B cell (primary cell): Measurements from ENCODE around the gene CA7. TPM values are rescaled to one million over a fixed set of nuclear protein-coding genes. Genes with fewer than 3 reads are reported as not detected.

Experiments used
- ATAC-seq: fragments of 200-7000 bp; cut with Tn5 transposase; one replicate; pipeline ENCODE4 v1.10.0; 2021; ENCODE audit warnings: low read depth, mild to moderate bottlenecking, moderate number of reproducible peaks, moderate library complexity
- CTCF ChIA-PET: fragments of 350-600 bp; sonication (Branson Sonifier 250); formaldehyde crosslinking; loops from one replicate; lab custom pipeline; 2021; ENCODE audit warnings: antibody characterized with exemption, inconsistent platforms; lab: Charles Lee
- POLR2A ChIA-PET: fragments of 350-600 bp; sonication (Branson Sonifier 250); formaldehyde crosslinking; loops from one replicate; lab custom pipeline; 2021; ENCODE audit warnings: antibody characterized with exemption; lab: Charles Lee
- DNase-seq: peaks from one replicate; pipeline ENCODE4 v3.0.0; 2013
- H2AFZ ChIP-seq: 2 replicates; pipeline ENCODE4 v1.6.1; 2012; ENCODE audit warnings: mild to moderate bottlenecking, low read depth, low read length; ENCODE audit not compliant: insufficient read depth, poor library complexity, severe bottlenecking
- H3K27ac ChIP-seq, 2 donors: 1 replicate in 1 of 2; 2 replicates in 1 of 2; pipeline ENCODE4 v1.5.1; 2012 to 2013; ENCODE audit warnings: low read length in 2 of 2, mild to moderate bottlenecking in 2 of 2, moderate library complexity in 1 of 2
- H3K27me3 ChIP-seq, 4 experiments: fragments of 200-600 bp in 1 of 4; sonication (generic) in 1 of 4; replicated peaks in 1 of 4; 1 replicate in 2 of 4; 2 replicates in 2 of 4; pipeline versions ENCODE4 v1.6.1 to v1.7.0; 2013 to 2016; ENCODE audit warnings: low read length in 3 of 4, mild to moderate bottlenecking in 2 of 4, mixed read lengths in 1 of 4, moderate library complexity in 1 of 4; ENCODE audit not compliant: insufficient read depth in 4 of 4, control insufficient read depth in 3 of 4; ENCODE audit errors: control extremely low read depth in 1 of 4
- H3K36me3 ChIP-seq, 2 experiments: replicated peaks in 1 of 2; 1 replicate in 1 of 2; 2 replicates in 1 of 2; pipeline versions ENCODE4 v1.6.1 to v1.7.1; 2013; ENCODE audit warnings: low read length in 1 of 2; ENCODE audit not compliant: insufficient read depth in 2 of 2, control insufficient read depth in 1 of 2; ENCODE audit errors: control extremely low read depth in 1 of 2, extremely low read depth in 1 of 2
- H3K4me1 ChIP-seq, 2 donors: fragments of 200-600 bp in 1 of 2; sonication (generic) in 1 of 2; 1 replicate in 1 of 2; 2 replicates in 1 of 2; pipeline versions ENCODE4 v1.5.1 to v1.6.1; 2013 to 2017; ENCODE audit warnings: low read length in 2 of 2; ENCODE audit not compliant: control insufficient read depth in 2 of 2, insufficient read depth in 2 of 2
- H3K4me2 ChIP-seq: replicated peaks from 2 replicates; pipeline ENCODE3; 2012; ENCODE audit warnings: mild to moderate bottlenecking, low read depth, low read length; ENCODE audit not compliant: poor library complexity, severe bottlenecking
- H3K4me3 ChIP-seq, 5 experiments: fragments of 200-600 bp in 1 of 5; sonication (generic) in 1 of 5; 1 replicate in 3 of 5; 2 replicates in 2 of 5; pipeline versions ENCODE4 v1.5.1 to v1.7.0; 2011 to 2016; ENCODE audit warnings: low read length in 4 of 5, mild to moderate bottlenecking in 4 of 5, low read depth in 2 of 5, control low read depth in 1 of 5, moderate library complexity in 1 of 5; ENCODE audit not compliant: insufficient read depth in 1 of 5; ENCODE audit errors: control extremely low read depth in 1 of 5, extremely low read depth in 1 of 5
- H3K79me2 ChIP-seq: fragments of 200-600 bp; sonication (generic); one replicate; pipeline ENCODE4 v1.6.0; 2016; ENCODE audit warnings: low read length; ENCODE audit not compliant: control insufficient read depth, insufficient read depth
- H3K9ac ChIP-seq: fragments of 200-600 bp; sonication (generic); 2 replicates; pipeline ENCODE4 v1.6.1; 2017; ENCODE audit warnings: mild to moderate bottlenecking, low read length, moderate library complexity
- H3K9me3 ChIP-seq, 3 donors: one replicate each; pipeline versions ENCODE4 v1.6.1 to v1.7.1; 2013; ENCODE audit warnings: low read length in 2 of 3; ENCODE audit not compliant: control insufficient read depth in 2 of 3, insufficient read depth in 1 of 3; ENCODE audit errors: control extremely low read depth in 1 of 3
- H4K20me1 ChIP-seq: 2 replicates; pipeline ENCODE4 v1.6.0; 2012; ENCODE audit warnings: mild to moderate bottlenecking, low read length; ENCODE audit not compliant: insufficient read depth, control insufficient read depth, poor library complexity, severe bottlenecking
- H3K27ac Mint-ChIP-seq: one replicate; pipeline ENCODE4 v1.8.0; 2021; ENCODE audit warnings: mixed read lengths
- H3K27me3 Mint-ChIP-seq: one replicate; pipeline ENCODE4 v1.8.0; 2021; ENCODE audit warnings: mixed read lengths
- H3K4me1 Mint-ChIP-seq: one replicate; pipeline ENCODE4 v1.8.0; 2021; ENCODE audit warnings: mixed read lengths
- H3K4me3 Mint-ChIP-seq: one replicate; pipeline ENCODE4 v1.8.0; 2021; ENCODE audit warnings: mixed read lengths
- H3K9me3 Mint-ChIP-seq: one replicate; pipeline ENCODE4 v1.8.0; 2022; ENCODE audit warnings: mixed read lengths; ENCODE audit not compliant: insufficient read depth
- CTCF ChIP-seq: fragments of 200-600 bp; IDR thresholded peaks from one replicate; pipeline ENCODE4 v1.8.0; 2022; ENCODE audit warnings: antibody characterized with exemption, mild to moderate bottlenecking
- EZH2 ChIP-seq: IDR thresholded peaks from 2 replicates; pipeline ENCODE4 v1.6.1; 2012; ENCODE audit warnings: borderline replicate concordance, low read depth, mild to moderate bottlenecking, moderate library complexity, low read length; ENCODE audit not compliant: insufficient read depth, poor library complexity, severe bottlenecking
- WGBS: methylation state at CpG from one replicate; pipeline ENCODE4 v1.1.5; 2013; ENCODE audit warnings: missing lambda C conversion rate; ENCODE audit not compliant: insufficient coverage; 5-methylcytosine and 5-hydroxymethylcytosine counted together
- intact Hi-C: fragments of 100-400 bp; cut with micrococcal nuclease; formaldehyde crosslinking; loops from one replicate; pipeline ENCODE4 v1.10.0; 2022
- polyA plus RNA-seq: library from polyadenylated mRNA; depleted of rRNA; stranded (reverse); fragments of >200 nt; gene quantifications from 2 replicates; pipeline ENCODE4 v1.2.3, GENCODE V29; 2012
- total RNA-seq, 2 donors: library from RNA; stranded (reverse); fragments of 120-200 nt in 1 of 2; gene quantifications; 1 replicate in 1 of 2; 2 replicates in 1 of 2; pipeline versions ENCODE4 v1.2.3 to v1.2.4, GENCODE V29; 2013 to 2022

The CA7 gene
- total and polyA plus RNA-seq, 2 donors (not counting 1 experiment from before 2014, with no cell fraction given) = not detected

- H3K4me1 ChIP-seq = peaks cover 7 to 11% of the 10 kb centered on the region in 2 donors
- no peaks in the 10 kb centered on the region for H3K79me2 ChIP-seq
- TF ChIP-seq CTCF (no peak), EZH2 (no peak)
- no peak overlapping the region for H2AFZ ChIP-seq
- H3K9me3 Mint-ChIP-seq = no peaks in the 10 kb centered on the region
- DNase-seq = no peak
- H3K4me1 Mint-ChIP-seq = peaks cover 14% of the 10 kb centered on the region
- H3K9me3 ChIP-seq = no peaks in the 10 kb centered on the region
- H3K9ac ChIP-seq = no peak overlapping the region
- ChIA-PET POLR2A (no interaction called here), CTCF (interaction anchor here (0.7 to 3.8 kb wide), 8 partner anchors 8 to 465 kb away, joined by 3 to 30 read pairs (median 4); partner anchors contain the start of gene NAE1)
- no peak for ATAC-seq
- H3K4me3 ChIP-seq = no peak overlapping the region
- H3K36me3 ChIP-seq = no peaks in the 10 kb centered on the region
- no peak overlapping the region for H3K27ac Mint-ChIP-seq
- no CpG with 5 or more reads among the region's 3 CpGs for WGBS
- peaks cover 0 to 4% (median 0%) of the 10 kb centered on the region in 4 experiments for H3K27me3 ChIP-seq
- no peaks in the 10 kb centered on the region for H4K20me1 ChIP-seq
- H3K4me3 Mint-ChIP-seq = no peak overlapping the region
- peaks cover 8% of the 10 kb centered on the region for H3K27me3 Mint-ChIP-seq
- H3K4me2 ChIP-seq = no peak overlapping the region
- intact Hi-C loops = loop anchor here (2.0 to 5.0 kb wide), 2 partner anchors 41 to 265 kb away; partner anchors contain the start of gene NAE1
- H3K27ac ChIP-seq = no peak overlapping the region
Measured at GRCh38 chr16:66871840-66872239, 27.6 kb downstream of the CA7 start.

GRCh38 chr16:66872559-66872942, 28.3 kb downstream of the CA7 start:
- Histone ChIP-seq H3K79me2 (no peaks in the 10 kb centered on the region), H3K36me3 (no peaks in the 10 kb centered on the region), H3K27me3 (peaks cover 0 to 4% (median 0%) of the 10 kb centered on the region in 4 experiments), H3K4me2 (peak overlapping the region; percentile 83), H4K20me1 (no peaks in the 10 kb centered on the region), H3K9ac (peak overlapping the region; percentile 59), H3K4me1 (peaks cover 7 to 11% of the 10 kb centered on the region in 2 donors), H2AFZ (peak overlapping the region; percentile 91), H3K27ac (no peak overlapping the region), H3K9me3 (no peaks in the 10 kb centered on the region), H3K4me3 (peak overlapping the region in 3 of 5 experiments; percentile 43 to 45 (median 44))
- ATAC-seq = no peak
- Mint-ChIP-seq H3K4me1 (peaks cover 14% of the 10 kb centered on the region), H3K27ac (no peak overlapping the region), H3K9me3 (no peaks in the 10 kb centered on the region), H3K27me3 (peaks cover 8% of the 10 kb centered on the region), H3K4me3 (peak overlapping the region; percentile 77)
- WGBS = 59% methylated on average over 4 of the region's 4 CpGs
- DNase-seq = no peak
- intact Hi-C loops = loop anchor here (2.0 to 5.0 kb wide), 2 partner anchors 42 to 265 kb away; partner anchors contain the start of gene NAE1
- no peak for TF ChIP-seq CTCF
- no peak for TF ChIP-seq EZH2
- POLR2A ChIA-PET = interaction anchor here (1.0 kb wide), 1 partner anchor 42 kb away, joined by 3 read pairs; the partner anchor contains the start of gene NAE1
- CTCF ChIA-PET = interaction anchor here (0.6 to 3.8 kb wide), 17 partner anchors 9 to 468 kb away, joined by 3 to 30 read pairs (median 3); partner anchors contain the start of genes NAE1 and TMEM208
